Left lobe of liver (tissue), 2 donors: ENCODE results near the gene LRBA. TPM values are rescaled to one million over a fixed set of nuclear protein-coding genes. Genes with fewer than 3 reads are reported as not detected.
A peak's percentile ranks its signal among the peaks of the same experiment; 100 is the strongest.
"Not testable (repeated sequence)": the region's sequence is repeated elsewhere in the genome, so short reads cannot be mapped to it uniquely, and the experiment has no call there.

Experiments used
- ATAC-seq: fragments of 200-7000 bp; cut with Tn5 transposase; one replicate; pipeline ENCODE4 v1.9.1; 2020; ENCODE audit warnings: mild to moderate bottlenecking, moderate library complexity
- DNase-seq: peaks from one replicate; pipeline ENCODE4 v3.0.0-alpha.2; 2020; ENCODE audit warnings: low spot score
- total RNA-seq: library from RNA; stranded (reverse); gene quantifications from one replicate; pipeline ENCODE4 v1.2.1, GENCODE V29; 2021
- donor health status: DM: no; HTN: no; CAD: no; lungs with moderate emphysema.
- donor health status: DM: no; HTN: yes; CAD: no.

The LRBA gene
- total RNA-seq, 1 donor from 2014 or later, result 26.7 TPM

DNA sequence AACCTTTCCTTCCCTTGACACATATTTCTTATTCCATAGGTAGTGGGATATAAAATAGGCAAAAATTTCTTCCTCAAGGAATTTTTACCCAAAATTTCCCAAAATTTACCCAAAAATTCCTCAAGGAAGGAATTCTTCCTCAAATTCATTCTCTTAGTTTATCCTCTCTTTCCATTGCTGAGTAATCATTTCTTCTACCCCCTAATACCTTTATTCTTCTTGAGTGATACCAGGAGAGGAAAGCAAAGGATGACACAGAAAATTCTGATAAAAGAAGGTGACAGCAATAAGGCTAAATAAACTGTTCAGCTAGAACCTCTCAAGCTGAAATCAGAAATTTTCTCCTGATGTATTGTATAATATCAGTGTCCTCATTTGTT lies 624.6 kb downstream of the LRBA start:
- DNase-seq (no peak), ATAC-seq (no peak)

DNA sequence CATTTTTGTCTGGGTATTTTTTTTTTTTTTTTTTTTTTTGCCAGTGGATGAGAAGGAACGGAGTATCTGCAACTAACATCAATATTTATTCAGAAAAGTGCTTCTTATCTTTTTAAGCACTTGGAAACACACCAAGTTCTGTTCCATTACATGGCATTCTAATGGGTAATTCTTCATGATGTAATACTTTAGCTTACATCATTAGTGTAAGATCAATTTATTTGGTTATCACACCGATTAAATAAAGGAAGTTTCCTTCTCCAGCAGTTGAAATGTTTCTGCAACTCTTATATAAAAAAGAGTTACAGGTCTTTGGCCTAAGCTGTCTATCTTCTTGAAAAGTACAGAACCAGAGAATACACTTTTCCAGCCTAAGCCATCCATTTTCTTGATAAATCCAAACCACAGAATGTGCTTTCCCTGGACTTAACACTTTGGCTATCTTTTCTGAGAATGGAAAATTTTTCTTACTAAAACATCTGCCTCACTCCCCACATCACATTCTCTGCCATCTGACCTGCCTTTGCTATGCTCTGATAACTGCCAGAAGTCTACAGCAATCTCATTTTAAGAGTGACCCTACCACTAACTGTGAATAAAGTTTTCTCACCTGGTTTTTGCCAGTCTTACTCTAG lies 625.1 kb downstream of the LRBA start:
- no peak for DNase-seq

DNA sequence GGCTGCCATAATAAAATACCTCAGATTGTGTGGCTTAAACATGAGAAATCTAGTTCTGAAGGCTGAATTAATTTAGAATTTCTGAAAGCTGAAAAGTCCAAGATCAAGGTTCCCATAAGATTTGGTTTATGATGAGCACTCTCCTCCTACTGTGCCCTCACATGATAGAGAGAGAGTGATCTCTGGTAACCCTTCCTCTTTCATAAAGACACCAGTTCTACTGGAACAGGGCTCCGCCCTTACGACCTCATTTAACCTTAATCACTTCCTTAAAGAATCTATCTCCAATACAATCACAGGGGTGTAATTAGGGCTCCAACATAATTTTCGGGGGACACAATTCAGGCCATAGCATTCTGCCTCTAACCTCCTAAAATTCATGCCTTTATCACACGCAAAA lies 627.1 kb downstream of the LRBA start:
- ATAC-seq, result peak; percentile 45

More for the DNA sequence above, 625.1 kb downstream of the LRBA start:
- no peak for ATAC-seq

GRCh38 chr4:150386415-150386814 lies 628.7 kb downstream of the LRBA start:
- not testable (repeated sequence) for DNase-seq, ATAC-seq

More for the DNA sequence above, 627.1 kb downstream of the LRBA start:
- no peak for DNase-seq

DNA sequence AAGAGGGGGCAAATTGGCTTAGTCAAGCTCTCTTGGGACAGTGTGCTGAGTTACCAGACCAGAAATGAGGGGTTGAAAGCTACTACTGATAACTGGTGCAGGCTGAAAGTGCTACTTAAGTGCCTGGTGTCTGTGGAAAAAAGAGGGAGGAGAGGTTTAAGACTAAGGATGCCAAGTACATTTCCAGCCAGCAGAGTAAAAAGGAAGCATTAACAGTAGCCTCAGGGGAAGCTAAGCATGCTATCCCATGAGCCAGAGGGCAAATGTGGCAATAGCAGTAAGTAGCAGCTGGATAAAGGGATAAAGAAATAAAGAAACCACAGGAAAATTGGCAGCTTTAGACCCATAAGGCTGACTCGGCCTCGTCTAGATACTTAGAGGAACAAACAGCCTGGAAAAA lies 629.5 kb downstream of the LRBA start:
- ATAC-seq (peak; percentile 26), DNase-seq (no peak)

- DNase-seq (no peak), ATAC-seq (no peak)
Measured at GRCh38 chr4:150384249-150384648, 630.8 kb downstream of the LRBA start.

GRCh38 chr4:150382028-150382427 lies 633.1 kb downstream of the LRBA start:
- DNase-seq, result no peak
- ATAC-seq, result no peak

- DNase-seq, result no peak
- no peak for ATAC-seq
Measured at GRCh38 chr4:150381609-150382008, 633.5 kb downstream of the LRBA start.

DNA sequence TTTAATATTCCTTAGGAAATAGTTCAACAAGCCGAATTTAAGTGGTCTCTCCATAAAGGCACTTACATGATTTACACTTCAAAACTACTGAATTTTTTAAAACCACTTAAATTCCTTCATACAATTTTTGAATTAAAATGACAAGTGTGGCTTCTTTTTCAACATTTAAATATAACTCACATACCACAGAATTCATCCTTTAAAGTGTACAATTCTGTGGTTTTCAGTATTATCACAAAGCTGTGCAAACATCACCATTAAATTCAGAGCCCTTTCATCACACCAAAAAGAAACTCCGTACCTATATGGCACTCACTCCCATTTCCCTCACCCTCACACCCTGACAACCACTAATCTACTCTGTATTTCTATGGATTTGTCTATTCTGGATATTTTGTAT lies 634.0 kb downstream of the LRBA start:
- no peak for ATAC-seq

GRCh38 chr4:150379454-150379853 lies 635.6 kb downstream of the LRBA start:
- DNase-seq (no peak), ATAC-seq (no peak)

More for the DNA sequence above, 634.0 kb downstream of the LRBA start:
- DNase-seq, result no peak

GRCh38 chr4:150375025-150375424 lies 640.1 kb downstream of the LRBA start:
- DNase-seq (no peak), ATAC-seq (no peak)

GRCh38 chr4:150371869-150372268 lies 643.2 kb downstream of the LRBA start:
- DNase-seq, result no peak
- ATAC-seq, result no peak

DNA sequence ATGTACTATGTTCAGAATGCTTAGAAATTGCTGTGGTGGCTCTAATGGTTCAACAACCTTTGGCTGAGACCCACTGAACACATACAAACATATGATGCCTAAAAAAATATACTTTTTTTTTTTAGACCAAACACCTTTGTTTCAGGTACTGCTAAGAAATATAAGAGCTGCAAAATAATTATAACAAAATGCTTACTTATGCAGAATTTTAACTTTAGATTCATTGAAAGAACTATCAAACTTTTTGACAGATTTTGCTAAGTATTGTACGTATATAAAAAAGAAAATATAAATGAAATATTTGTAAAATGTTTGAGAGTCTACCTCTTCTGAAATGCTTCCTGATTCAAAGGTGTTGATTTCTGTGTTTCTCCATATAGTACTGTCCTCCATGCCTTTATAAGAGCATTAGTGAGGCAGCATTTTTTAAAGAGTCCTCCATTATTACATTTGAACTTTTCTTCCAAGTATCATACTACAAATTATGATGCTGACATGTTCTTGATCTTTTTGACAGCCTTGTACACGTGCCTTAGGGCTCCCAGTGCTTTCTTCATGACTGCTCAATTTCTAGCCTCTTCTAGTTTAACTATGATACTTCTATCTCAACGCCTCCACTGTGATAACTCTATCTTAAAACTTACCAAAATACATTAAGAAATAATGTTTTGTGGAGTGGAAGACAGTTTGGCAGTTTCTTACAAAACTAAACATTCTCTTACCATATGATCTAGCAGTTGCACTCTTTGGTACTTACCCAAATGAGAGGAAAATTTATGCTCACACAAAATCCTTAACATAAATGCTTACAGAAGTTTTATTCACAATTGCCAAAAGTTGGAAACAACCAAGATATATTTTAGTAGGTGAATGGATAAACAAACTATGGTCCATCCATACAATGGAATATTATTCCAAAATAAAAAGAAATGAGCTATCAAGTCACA lies 645.4 kb downstream of the LRBA start:
- DNase-seq, result no peak
- ATAC-seq, result no peak

- DNase-seq (no peak), ATAC-seq (no peak)
Measured at GRCh38 chr4:150368667-150369066, 646.4 kb downstream of the LRBA start.

- DNase-seq (no peak), ATAC-seq (no peak)
Measured at GRCh38 chr4:150367326-150367725, 647.8 kb downstream of the LRBA start.

GRCh38 chr4:150366487-150366999 lies 648.5 kb downstream of the LRBA start:
- DNase-seq (no peak), ATAC-seq (no peak)

DNA sequence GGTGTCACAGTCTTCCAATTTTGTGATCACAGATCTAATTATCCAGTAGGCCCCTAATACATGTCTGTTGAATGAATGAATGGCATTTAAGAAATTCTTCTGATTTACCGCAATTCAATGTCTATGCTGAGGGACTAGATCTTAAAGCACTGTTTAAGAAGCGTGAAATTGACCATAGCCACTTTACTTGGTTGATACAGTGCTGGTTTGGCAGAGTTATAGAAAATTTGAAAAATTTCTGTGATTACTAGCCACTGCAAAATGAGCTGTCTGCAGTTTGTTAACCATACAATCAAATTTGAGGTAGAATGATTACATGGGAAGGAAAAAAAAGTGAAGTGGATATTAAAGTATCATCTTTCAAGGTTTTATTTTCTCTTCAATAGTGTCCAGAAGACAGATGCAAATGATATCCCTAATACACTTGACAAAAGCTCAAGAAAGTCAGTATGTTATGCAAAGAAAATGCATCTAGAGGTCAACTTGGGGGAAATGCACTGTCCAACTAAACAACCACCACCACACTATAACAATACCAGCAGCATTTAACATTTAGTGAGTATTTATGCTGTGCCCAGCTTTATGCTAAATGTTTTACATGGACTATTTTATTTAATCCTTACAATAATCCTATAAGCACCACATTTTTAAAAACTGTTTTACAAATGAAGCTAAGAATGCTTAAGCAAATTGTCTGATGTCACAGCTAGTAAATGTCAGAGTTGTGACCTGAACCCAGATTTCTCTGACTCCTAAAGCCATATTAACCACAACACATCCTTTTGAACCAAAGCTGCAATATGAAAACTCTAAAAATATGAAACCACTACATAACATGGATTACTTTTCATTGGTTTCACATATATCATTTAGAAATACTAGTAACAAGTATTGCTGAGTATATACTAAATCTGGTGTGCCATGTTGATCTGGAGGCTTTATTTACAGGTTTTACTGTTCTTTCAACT lies 651.1 kb downstream of the LRBA start:
- DNase-seq (no peak), ATAC-seq (no peak)

DNA sequence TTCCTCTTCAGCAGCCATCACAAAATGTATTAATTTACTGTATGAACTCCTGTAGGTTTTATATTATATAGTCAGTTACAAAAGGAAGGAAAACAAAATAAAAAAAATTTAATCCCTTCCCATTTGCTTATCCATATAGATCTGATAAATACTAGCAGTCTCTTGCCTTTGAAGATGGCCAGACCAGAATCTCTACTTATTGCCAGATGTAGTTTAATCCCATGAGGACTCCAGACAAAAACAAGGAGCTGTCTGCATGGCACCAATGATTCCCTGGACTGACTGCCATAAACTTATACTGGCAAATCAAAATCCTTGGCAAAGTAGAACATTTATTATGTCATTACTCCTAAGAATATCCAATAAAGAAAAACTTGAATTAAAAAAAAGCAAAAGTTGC lies 656.4 kb downstream of the LRBA start:
- DNase-seq (no peak), ATAC-seq (no peak)

DNA sequence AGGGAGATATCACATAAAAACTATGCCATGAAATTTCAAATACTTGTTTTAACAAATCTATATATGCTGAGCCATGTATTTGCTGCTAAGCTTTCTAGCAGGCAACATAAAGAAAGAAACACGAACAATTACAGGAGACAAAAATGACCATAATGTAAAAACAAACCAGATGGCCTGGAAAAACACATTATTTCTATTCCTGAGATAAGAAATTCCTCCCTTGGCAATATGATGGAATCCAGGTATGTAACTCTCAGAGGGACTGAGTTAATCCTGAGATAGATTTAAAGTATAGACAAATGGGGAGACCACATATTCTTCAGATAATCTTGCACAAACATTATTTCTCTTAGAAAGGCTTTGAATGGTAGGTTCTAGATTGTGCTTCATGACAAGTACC lies 657.3 kb downstream of the LRBA start:
- ATAC-seq (no peak), DNase-seq (no peak)

DNA sequence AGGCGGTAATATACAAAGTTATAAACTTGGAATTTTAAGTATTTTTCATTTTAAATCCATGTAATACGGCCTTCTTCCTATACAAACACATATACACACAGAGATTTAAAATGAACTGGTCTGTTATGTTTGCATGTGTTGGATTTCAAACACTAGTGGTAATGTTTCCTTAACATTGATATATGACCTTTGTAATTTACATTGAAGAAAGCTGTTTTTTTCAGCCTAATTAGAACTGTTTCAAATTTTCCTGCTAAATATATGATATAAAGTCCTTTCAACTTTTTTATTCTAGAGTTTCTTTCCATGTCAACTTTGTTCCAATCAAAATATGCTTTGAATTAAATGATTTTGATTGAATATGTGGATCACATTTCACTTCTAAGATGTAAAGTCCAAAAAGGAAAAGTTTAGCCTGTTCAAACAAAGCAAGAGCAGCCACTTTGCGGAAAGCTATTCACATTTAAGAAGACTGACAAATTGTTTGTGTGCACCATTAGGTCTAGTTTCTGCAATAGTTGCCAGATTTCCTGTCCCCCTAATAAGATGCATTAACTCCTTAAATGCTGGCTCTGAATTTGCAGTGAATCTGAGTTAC lies 659.1 kb downstream of the LRBA start:
- ATAC-seq (peak; percentile 68), DNase-seq (no peak)
